Aorta (tissue), 5 donors: ENCODE results near the gene TMEM109. TPM values are rescaled to one million over a fixed set of nuclear protein-coding genes. Genes with fewer than 3 reads are reported as not detected.

Experiments used
- ATAC-seq: fragments of 200-7000 bp; cut with Tn5 transposase; one replicate; pipeline ENCODE4 v1.9.1; 2022; ENCODE audit warnings: moderate library complexity; ENCODE audit not compliant: low FRiP score
- DNase-seq, 2 donors: peaks; one replicate each; pipeline ENCODE4 v3.0.0-alpha.2; 2020
- H3K27ac ChIP-seq, 2 donors: one replicate each; pipeline ENCODE4 v1.5.1; 2013; ENCODE audit warnings: low read length in 2 of 2, mild to moderate bottlenecking in 2 of 2, moderate library complexity in 2 of 2, control low read depth in 1 of 2, inconsistent platforms in 1 of 2, low read depth in 1 of 2
- H3K27me3 ChIP-seq, 2 donors: one replicate each; pipeline ENCODE4 v1.6.1; 2013; ENCODE audit warnings: control low read depth in 1 of 2, low read length in 1 of 2, mild to moderate bottlenecking in 1 of 2, moderate library complexity in 1 of 2; ENCODE audit not compliant: insufficient read depth in 2 of 2, control insufficient read depth in 1 of 2
- H3K36me3 ChIP-seq, 2 donors: one replicate each; pipeline ENCODE4 v1.6.1; 2013; ENCODE audit warnings: control low read depth in 1 of 2, low read length in 1 of 2, mild to moderate bottlenecking in 1 of 2; ENCODE audit not compliant: insufficient read depth in 2 of 2, control insufficient read depth in 1 of 2
- H3K4me1 ChIP-seq, 2 donors: one replicate each; pipeline ENCODE4 v1.6.1; 2013; ENCODE audit warnings: low read length in 2 of 2, control low read depth in 1 of 2, mild to moderate bottlenecking in 1 of 2, moderate library complexity in 1 of 2; ENCODE audit not compliant: insufficient read depth in 2 of 2, control insufficient read depth in 1 of 2
- H3K4me3 ChIP-seq, 2 donors: one replicate each; pipeline ENCODE4 v1.5.1; 2013; ENCODE audit warnings: low read length in 2 of 2, control low read depth in 1 of 2, mild to moderate bottlenecking in 1 of 2
- H3K9me3 ChIP-seq: one replicate; pipeline ENCODE4 v1.6.1; 2013; ENCODE audit warnings: mild to moderate bottlenecking, low read length; ENCODE audit not compliant: control insufficient read depth
- WGBS, 2 donors: extraction: QIAGEN DNeasy Blood & Tissue Kit; methylation state at CpG; one replicate each; pipeline ENCODE4 v1.1.7; 2013; 5-methylcytosine and 5-hydroxymethylcytosine counted together
- intact Hi-C, 2 donors: fragments of 100-400 bp; cut with DNase I; formaldehyde crosslinking; loops; one replicate each; pipeline versions ENCODE4 v1.14.2 to v1.15.0; 2022
- polyA plus RNA-seq, 2 donors: library from polyadenylated mRNA; stranded (reverse); fragments of 200-250 nt; gene quantifications; one replicate each; pipeline ENCODE4 v1.2.3, GENCODE V29; 2013
- total RNA-seq, 2 donors: library from RNA; stranded (reverse); fragmentation: NEBNext Ultra II Directional; extraction: Animal tissue kit (Norgen Biotek cat#: 25700); gene quantifications; one replicate each; pipeline ENCODE4 v1.2.1, GENCODE V29; 2021
- donor health status: healthy with polysubstance abuse.
- donor health status: Bipolar disorder and iron deficiency.
- donor health status: DM: no; HTN: no; CAD: no.
- donor health status: DM: no; HTN: no; CAD: no.
- donor health status: DM: yes; HTN: yes; CAD: no.

Gene TMEM109
- total and polyA plus RNA-seq, 4 donors = 82.4 to 148 (median 116) TPM

- H3K9me3 ChIP-seq = no peaks in the 10 kb centered on the region
- no peak overlapping the region for H3K4me3 ChIP-seq
- H3K27ac ChIP-seq = no peak overlapping the region
- ATAC-seq (no peak), DNase-seq (peak; percentile 44 to 47)
- no peaks in the 10 kb centered on the region for H3K27me3 ChIP-seq
- WGBS, 2 donors = 50 to 51% methylated on average over 2 of the region's 2 CpGs
- H3K4me1 ChIP-seq = no peaks in the 10 kb centered on the region
- intact Hi-C loops = loop anchor here in 1 of 2 donors (5.0 kb wide), 1 partner anchor 35 kb away; the partner anchor contains the start of gene TMEM109
- H3K36me3 ChIP-seq = no peaks in the 10 kb centered on the region
Observed at GRCh38 chr11:60947700-60948099, 33.7 kb downstream of the TMEM109 start.

DNA sequence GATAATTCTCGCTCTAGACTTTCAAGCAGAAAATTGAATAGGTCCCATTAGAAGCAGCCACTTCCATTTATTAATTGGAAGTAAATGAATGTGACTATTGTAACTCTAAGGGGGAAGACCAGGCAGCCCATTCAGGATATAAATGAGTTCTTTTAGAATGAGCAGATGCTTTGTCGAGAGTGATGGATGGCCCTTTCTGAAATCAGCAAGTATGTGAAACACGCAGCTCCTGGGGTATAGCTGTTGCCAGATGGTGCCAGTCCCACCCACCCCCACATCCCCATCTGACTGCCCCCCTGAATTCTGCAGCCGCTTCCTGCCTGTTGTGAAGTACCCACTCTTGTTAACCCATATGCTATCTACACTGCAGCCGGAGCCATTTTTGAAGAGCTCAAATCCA, 34.3 kb downstream of the TMEM109 start:
- intact Hi-C loops = loop anchor here in 1 of 2 donors (5.0 kb wide), 1 partner anchor 36 kb away; the partner anchor contains the start of gene TMEM109
- no peak overlapping the region for H3K27ac ChIP-seq
- no peak for ATAC-seq
- DNase-seq = peak in 1 of 2 donors; percentile 9
- 82 to 89% methylated on average over 5 of the region's 5 CpGs for WGBS, 2 donors
- H3K27me3 ChIP-seq = no peaks in the 10 kb centered on the region
- H3K4me3 ChIP-seq = no peak overlapping the region
- H3K36me3 ChIP-seq = no peaks in the 10 kb centered on the region
- no peaks in the 10 kb centered on the region for H3K4me1 ChIP-seq
- H3K9me3 ChIP-seq = no peaks in the 10 kb centered on the region

DNA sequence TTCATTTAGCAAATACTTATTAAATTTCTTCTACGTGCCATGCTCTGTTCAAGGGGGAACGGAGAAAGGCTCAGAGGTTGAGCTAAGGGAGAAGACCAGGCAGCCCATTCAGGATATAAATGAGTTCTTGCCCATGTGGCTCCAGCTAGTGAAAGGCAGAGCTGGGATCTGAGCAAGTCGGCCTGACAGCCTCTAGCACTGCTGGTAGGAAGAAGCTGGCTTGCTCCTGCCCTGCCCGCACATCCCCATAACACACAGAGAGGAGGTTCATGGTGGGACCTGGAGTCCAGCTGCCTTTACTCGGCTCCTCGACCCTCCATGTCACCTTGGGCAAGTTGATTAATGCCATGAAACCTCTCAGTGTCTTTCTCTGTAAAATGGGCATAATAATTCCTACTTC, 36.1 kb downstream of the TMEM109 start:
- H3K27me3 ChIP-seq = no peaks in the 10 kb centered on the region
- H3K36me3 ChIP-seq = no peaks in the 10 kb centered on the region
- intact Hi-C loops = no loop called here
- peak; percentile 41 to 58 for DNase-seq
- H3K4me1 ChIP-seq = no peaks in the 10 kb centered on the region
- ATAC-seq = no peak
- H3K9me3 ChIP-seq = no peaks in the 10 kb centered on the region
- 87 to 93% methylated on average over 6 of the region's 6 CpGs for WGBS, 2 donors
- no peak overlapping the region for H3K27ac ChIP-seq
- no peak overlapping the region for H3K4me3 ChIP-seq

DNA sequence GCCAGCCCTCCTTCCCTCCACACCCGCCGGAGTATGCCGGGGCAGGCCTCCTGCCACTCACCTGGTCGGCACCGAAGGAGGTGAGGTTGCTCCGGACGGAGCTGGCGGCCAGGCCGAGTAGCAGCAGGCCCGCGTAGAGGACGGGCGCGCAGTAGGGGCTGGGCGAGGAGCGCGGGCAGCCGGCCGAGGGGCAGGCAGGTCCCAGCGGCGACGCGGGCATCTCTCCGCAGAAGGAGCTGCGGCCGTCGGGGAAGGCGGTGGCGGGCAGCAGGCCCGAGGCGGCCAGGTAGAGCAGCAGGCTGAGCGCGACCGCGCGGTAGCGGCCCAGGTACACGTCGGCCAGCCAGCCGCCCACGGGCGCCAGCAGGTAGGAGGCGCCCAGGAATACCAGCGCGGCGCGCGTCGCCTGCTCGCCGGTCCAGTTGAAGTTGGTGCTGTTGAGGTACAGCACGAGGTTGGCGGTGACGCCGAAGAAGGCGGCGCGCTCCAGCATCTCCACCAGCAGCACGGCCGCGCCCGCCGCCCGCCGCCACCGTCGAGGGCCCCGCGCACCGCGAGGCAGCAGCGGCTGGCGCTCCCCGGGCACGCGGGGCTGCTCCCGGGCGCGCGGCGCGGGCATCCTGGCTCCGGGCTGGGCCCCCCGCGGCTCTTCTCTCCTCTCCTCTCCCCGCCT, 37.1 kb downstream of the TMEM109 start:
- Histone ChIP-seq H3K4me1 (no peaks in the 10 kb centered on the region), H3K4me3 (peak overlapping the region; percentile 2 to 72), H3K9me3 (no peaks in the 10 kb centered on the region), H3K27me3 (no peaks in the 10 kb centered on the region), H3K36me3 (no peaks in the 10 kb centered on the region), H3K27ac (no peak overlapping the region)
- DNase-seq (peak; percentile 69 to 78), ATAC-seq (peak; percentile 30)
- intact Hi-C loops = no loop called here
- 15 to 16% methylated on average over 73 to 86 of the region's 86 CpGs for WGBS, 2 donors

- no peaks in the 10 kb centered on the region for H3K36me3 ChIP-seq
- peak overlapping the region in 1 of 2 donors; percentile 60 for H3K27ac ChIP-seq
- H3K4me3 ChIP-seq = peak overlapping the region; percentile 40 to 72
- DNase-seq (no peak), ATAC-seq (peak; percentile 34)
- no peaks in the 10 kb centered on the region for H3K27me3 ChIP-seq
- H3K4me1 ChIP-seq = no peaks in the 10 kb centered on the region
- no peaks in the 10 kb centered on the region for H3K9me3 ChIP-seq
- 5 to 8% methylated on average over 5 to 8 of the region's 8 CpGs for WGBS, 2 donors
- intact Hi-C loops = no loop called here
Observed at GRCh38 chr11:60951606-60951903, 37.6 kb downstream of the TMEM109 start.

GRCh38 chr11:60951904-60952741, 38.2 kb downstream of the TMEM109 start, which contains the start of gene SLC15A3:
TSS of gene SLC15A3 (minus strand) at chr11:60952176. CDS start at chr11:60951551, 625 bp downstream.
- H3K36me3 ChIP-seq = no peaks in the 10 kb centered on the region
- DNase-seq (peak; percentile 84 to 92), ATAC-seq (peak; percentile 81)
- no peaks in the 10 kb centered on the region for H3K27me3 ChIP-seq
- WGBS, 2 donors = 7 to 8% methylated on average over 23 of the region's 23 CpGs
- H3K4me3 ChIP-seq = peak within 1 kb of the TSS; percentile 40 to 72
- H3K4me1 ChIP-seq = no peaks in the 10 kb centered on the region
- no peaks in the 10 kb centered on the region for H3K9me3 ChIP-seq
- intact Hi-C loops = no loop called here
- H3K27ac ChIP-seq = peak within 1 kb of the TSS in 1 of 2 donors; percentile 60

DNA sequence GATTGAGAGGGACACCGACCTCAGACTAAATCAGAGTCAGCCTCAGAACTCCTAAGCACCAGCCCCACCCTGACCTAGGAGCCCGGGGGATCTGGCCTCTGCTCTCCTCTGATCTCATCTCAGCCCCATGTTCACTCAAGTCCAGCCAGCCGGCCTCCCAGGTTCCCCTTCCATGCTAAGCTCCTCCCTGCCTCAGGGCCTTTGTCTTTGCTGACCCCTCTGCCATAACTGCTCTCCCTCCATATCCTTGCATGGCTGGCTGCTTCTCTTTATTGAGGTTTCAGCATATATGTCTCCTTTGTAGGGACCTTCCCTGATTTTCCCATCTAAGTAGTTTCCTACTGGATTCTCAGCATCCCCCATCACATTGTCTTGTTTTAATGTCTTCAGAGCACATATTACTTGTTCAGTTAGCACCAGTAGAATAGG, 38.8 kb downstream of the TMEM109 start:
- DNase-seq = no peak
- intact Hi-C loops = no loop called here
- ATAC-seq = no peak
- no peaks in the 10 kb centered on the region for H3K9me3 ChIP-seq
- no peak overlapping the region for H3K4me3 ChIP-seq
- 48 to 53% methylated on average over 3 of the region's 3 CpGs for WGBS, 2 donors
- H3K27ac ChIP-seq = peak overlapping the region in 1 of 2 donors; percentile 45
- no peaks in the 10 kb centered on the region for H3K27me3 ChIP-seq
- H3K36me3 ChIP-seq = no peaks in the 10 kb centered on the region
- no peaks in the 10 kb centered on the region for H3K4me1 ChIP-seq

DNA sequence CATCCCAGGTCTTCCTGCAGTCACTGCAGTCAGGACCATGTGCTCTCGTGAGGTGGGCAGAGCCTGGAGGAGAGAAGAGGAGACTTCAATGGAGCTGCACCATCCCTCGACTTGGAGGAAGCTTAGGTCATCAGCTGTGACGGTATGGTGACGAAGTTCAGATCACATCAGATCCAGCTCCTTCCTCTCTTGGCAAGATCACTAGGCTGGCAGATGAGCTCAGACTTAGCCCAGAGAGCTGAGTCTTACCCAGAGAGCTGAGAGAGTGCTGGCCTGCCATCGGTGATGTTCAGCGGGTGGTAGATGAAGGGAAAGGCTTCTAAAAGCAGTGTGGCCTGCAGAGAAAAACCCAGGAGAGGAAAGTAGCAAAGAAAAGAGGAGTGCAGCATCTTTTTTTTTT, 39.8 kb downstream of the TMEM109 start:
- no peak for ATAC-seq
- WGBS, 2 donors = 74 to 77% methylated on average over 6 of the region's 6 CpGs
- Histone ChIP-seq H3K9me3 (no peaks in the 10 kb centered on the region), H3K4me3 (no peak overlapping the region), H3K36me3 (no peaks in the 10 kb centered on the region), H3K27me3 (no peaks in the 10 kb centered on the region), H3K4me1 (no peaks in the 10 kb centered on the region), H3K27ac (no peak overlapping the region)
- intact Hi-C loops = no loop called here
- peak; percentile 55 to 73 for DNase-seq
